Vagina (tissue), 2 donors: Measurements from ENCODE around the gene CCDC83.

Experiments
- POLR2A ChIP-seq, 2 donors: fragments of 450-650 bp; IDR thresholded peaks; one replicate each; pipeline ENCODE4 v1.6.1; 2017; ENCODE audit warnings: antibody characterized with exemption in 2 of 2, mild to moderate bottlenecking in 2 of 2, moderate library complexity in 2 of 2
- TF ChIP-seq, protein P1 (sequence below), 3 experiments: fragments of 450-650 bp in 2 of 3; fragments of 200-600 bp in 1 of 3; sonication (generic) in 1 of 3; IDR thresholded peaks; one replicate each; pipeline ENCODE4 v1.5.1; 2017 to 2019; ENCODE audit warnings: antibody characterized with exemption in 3 of 3, mild to moderate bottlenecking in 2 of 3, moderate library complexity in 2 of 3

DNA sequence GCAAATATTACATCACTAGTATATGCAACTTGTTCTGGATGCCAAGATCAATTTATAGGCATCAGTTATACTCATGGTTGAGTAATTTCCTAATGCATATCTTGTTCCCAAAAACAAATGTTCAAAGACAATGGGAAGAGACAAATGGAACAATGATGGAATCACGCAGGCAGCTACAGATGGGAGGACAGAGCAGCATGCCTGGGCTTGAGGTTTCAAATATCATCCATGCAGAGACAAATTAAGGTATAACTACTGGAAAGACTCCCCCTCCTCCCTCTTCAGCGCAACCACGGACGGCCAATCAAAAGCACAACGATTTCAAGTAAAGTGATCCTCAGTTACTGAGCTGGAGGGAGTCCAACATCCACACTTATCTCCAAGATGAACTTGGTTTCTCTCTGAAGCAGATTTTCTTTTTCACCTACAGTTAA is 106.8 kb downstream of the CCDC83 start:
- no peak for TF ChIP-seq POLR2A (IDR thresholded peaks at IDR 0.05)
- TF ChIP-seq, protein P1, sequence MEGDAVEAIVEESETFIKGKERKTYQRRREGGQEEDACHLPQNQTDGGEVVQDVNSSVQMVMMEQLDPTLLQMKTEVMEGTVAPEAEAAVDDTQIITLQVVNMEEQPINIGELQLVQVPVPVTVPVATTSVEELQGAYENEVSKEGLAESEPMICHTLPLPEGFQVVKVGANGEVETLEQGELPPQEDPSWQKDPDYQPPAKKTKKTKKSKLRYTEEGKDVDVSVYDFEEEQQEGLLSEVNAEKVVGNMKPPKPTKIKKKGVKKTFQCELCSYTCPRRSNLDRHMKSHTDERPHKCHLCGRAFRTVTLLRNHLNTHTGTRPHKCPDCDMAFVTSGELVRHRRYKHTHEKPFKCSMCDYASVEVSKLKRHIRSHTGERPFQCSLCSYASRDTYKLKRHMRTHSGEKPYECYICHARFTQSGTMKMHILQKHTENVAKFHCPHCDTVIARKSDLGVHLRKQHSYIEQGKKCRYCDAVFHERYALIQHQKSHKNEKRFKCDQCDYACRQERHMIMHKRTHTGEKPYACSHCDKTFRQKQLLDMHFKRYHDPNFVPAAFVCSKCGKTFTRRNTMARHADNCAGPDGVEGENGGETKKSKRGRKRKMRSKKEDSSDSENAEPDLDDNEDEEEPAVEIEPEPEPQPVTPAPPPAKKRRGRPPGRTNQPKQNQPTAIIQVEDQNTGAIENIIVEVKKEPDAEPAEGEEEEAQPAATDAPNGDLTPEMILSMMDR (IDR thresholded peaks at IDR 0.05): no peak
